Glomerular endothelial cell (primary cell): ENCODE measurements around the gene ZNF436. TPM values are rescaled to one million over a fixed set of nuclear protein-coding genes. Genes with fewer than 3 reads are reported as not detected.
"Not testable (repeated sequence)": the region's sequence is repeated elsewhere in the genome, so short reads cannot be mapped to it uniquely, and the experiment has no call there.

Source experiments
- DNase-seq: peaks from one replicate; pipeline ENCODE4 v3.0.0-alpha.2; 2011; ENCODE audit warnings: low read depth, low spot score; ENCODE audit errors: extremely low read depth
- total RNA-seq: library from RNA; depleted of rRNA; stranded (reverse); fragments of >200 nt; gene quantifications from 2 replicates; pipeline ENCODE4 v1.2.3, GENCODE V29; 2015

ZNF436 gene
- total RNA-seq, 1 donor from 2014 or later = 22.9 TPM

- no peak for DNase-seq
Observed at GRCh38 chr1:23393706-23394105, 24.1 kb upstream of the ZNF436 start.

GRCh38 chr1:23392125-23392855, 22.7 kb upstream of the ZNF436 start:
- no peak for DNase-seq

GRCh38 chr1:23389837-23390321, 20.2 kb upstream of the ZNF436 start:
- no peak for DNase-seq

GRCh38 chr1:23387494-23387893, 17.9 kb upstream of the ZNF436 start:
- no peak for DNase-seq

- DNase-seq = no peak
Observed at GRCh38 chr1:23385119-23385621, 15.5 kb upstream of the ZNF436 start.

GRCh38 chr1:23384312-23385058, 14.8 kb upstream of the ZNF436 start:
- no peak for DNase-seq

- DNase-seq = no peak
Observed at GRCh38 chr1:23383577-23384311, 14.1 kb upstream of the ZNF436 start.

- DNase-seq = no peak
Observed at GRCh38 chr1:23381233-23381885, 11.7 kb upstream of the ZNF436 start.

- DNase-seq = no peak
Observed at GRCh38 chr1:23380719-23381118, 11.1 kb upstream of the ZNF436 start.

- DNase-seq = not testable (repeated sequence)
Observed at GRCh38 chr1:23380236-23380635, 10.6 kb upstream of the ZNF436 start.

GRCh38 chr1:23376890-23377811, 7.5 kb upstream of the ZNF436 start:
- no peak for DNase-seq

- not testable (repeated sequence) for DNase-seq
Observed at GRCh38 chr1:23374079-23374735, 4.6 kb upstream of the ZNF436 start.

GRCh38 chr1:23371987-23372880, 2.6 kb upstream of the ZNF436 start:
- DNase-seq = no peak

GRCh38 chr1:23370709-23371584, 1.3 kb upstream of the ZNF436 start:
- DNase-seq = no peak

GRCh38 chr1:23370330-23370708, 683 bp upstream of the ZNF436 start:
- no peak for DNase-seq

GRCh38 chr1:23368562-23369334, 888 bp downstream of the ZNF436 start:
- no peak for DNase-seq
